Body of pancreas (tissue), 4 donors: Measurements from ENCODE around the gene RNF5. TPM values are rescaled to one million over a fixed set of nuclear protein-coding genes. Genes with fewer than 3 reads are reported as not detected.

Source experiments
- ATAC-seq: fragments of 150-250 bp; one replicate; pipeline ENCODE4 v1.9.1; 2016
- DNase-seq, 4 donors: peaks; one replicate each; pipeline ENCODE4 v3.0.0-alpha.2; 2019
- H3K27ac ChIP-seq, 4 donors: fragments of 200-600 bp; sonication (generic); 1 replicate in 3 of 4; 2 replicates in 1 of 4; pipeline versions ENCODE4 v1.5.1 to v1.6.1; 2016 to 2019; ENCODE audit warnings: mild to moderate bottlenecking in 1 of 4, mixed read lengths in 1 of 4, moderate library complexity in 1 of 4
- H3K27me3 ChIP-seq, 2 donors: fragments of 200-600 bp; sonication (generic); one replicate each; pipeline ENCODE4 v1.6.0; 2016; ENCODE audit warnings: mild to moderate bottlenecking in 1 of 2
- H3K36me3 ChIP-seq, 2 donors: fragments of 200-600 bp; sonication (generic); replicated peaks in 1 of 2; 2 replicates each; pipeline ENCODE4 v1.5.1; 2016; ENCODE audit warnings: low read depth in 2 of 2; ENCODE audit not compliant: insufficient read depth in 1 of 2
- H3K4me1 ChIP-seq: fragments of 200-600 bp; sonication (generic); one replicate; pipeline ENCODE4 v1.6.0; 2016
- H3K4me3 ChIP-seq, 2 donors: fragments of 200-600 bp; sonication (generic); 1 replicate in 1 of 2; 2 replicates in 1 of 2; pipeline ENCODE4 v1.5.1; 2016 to 2019
- H3K9me3 ChIP-seq, 3 donors: fragments of 200-600 bp; sonication (generic); 1 replicate in 2 of 3; 2 replicates in 1 of 3; pipeline ENCODE4 v1.5.1; 2016
- POLR2A ChIP-seq, 3 donors: fragments of 450-650 bp; IDR thresholded peaks; one replicate each; pipeline ENCODE4 v1.6.1; 2016; ENCODE audit warnings: antibody characterized with exemption in 3 of 3, mild to moderate bottlenecking in 2 of 3
- WGBS, 2 donors: methylation state at CpG; one replicate each; pipeline ENCODE4 v1.1.5; 2017; 5-methylcytosine and 5-hydroxymethylcytosine counted together
- intact Hi-C: fragments of 100-400 bp; cut with DNase I; formaldehyde crosslinking; loops from one replicate; pipeline ENCODE4 v1.15.1; 2023
- total RNA-seq, 2 donors: library from RNA; depleted of rRNA; stranded (reverse); fragments of >200 nt; gene quantifications; one replicate each; pipeline ENCODE4 v1.1.0, GENCODE V29; 2016
- TF ChIP-seq, protein P1 (sequence below), 7 experiments: fragments of 450-650 bp in 4 of 7; fragments of 200-600 bp in 3 of 7; sonication (generic) in 3 of 7; IDR thresholded peaks; one replicate each; pipeline ENCODE4 v1.5.1; 2016 to 2019; ENCODE audit warnings: antibody characterized with exemption in 7 of 7

The RNF5 gene
- total RNA-seq, 2 donors from 2014 or later, result 34.0 to 62.0 TPM

DNA sequence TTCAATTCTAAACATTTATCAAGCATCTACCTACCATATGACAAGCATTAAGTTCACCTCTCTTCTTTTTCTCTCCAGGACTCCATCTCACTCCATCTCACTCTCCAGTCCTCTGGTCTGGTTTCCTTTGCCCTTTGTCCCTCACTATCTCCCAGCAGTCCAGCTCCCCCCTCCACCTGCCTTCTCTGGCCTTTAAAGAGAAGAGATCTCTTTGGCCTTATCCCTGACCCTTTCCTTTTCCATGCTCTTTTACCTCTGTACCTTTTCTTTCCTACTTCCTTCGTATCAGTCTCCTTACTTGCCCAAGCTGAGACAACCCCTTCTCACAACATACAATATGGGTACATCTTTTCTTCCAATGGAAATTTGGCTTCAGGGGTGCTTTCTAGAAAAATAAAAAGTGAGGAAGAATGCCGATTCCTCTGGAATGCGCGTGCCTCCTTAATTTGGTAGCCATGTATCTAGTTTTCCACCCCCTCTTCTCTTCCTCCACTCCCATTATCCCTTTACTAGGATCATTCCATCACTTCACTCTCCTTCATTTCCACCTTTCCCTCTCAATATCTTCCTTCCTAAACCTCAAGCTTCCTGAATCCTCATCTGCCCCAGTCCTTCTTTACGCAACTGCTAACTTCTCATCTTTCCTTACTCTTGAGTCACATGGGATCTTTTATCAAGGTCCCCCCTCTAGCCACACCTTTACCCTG, 1.6 kb upstream of the RNF5 start:
- H3K4me3 ChIP-seq, result no peak overlapping the region
- DNase-seq (no peak), ATAC-seq (no peak)
- H3K36me3 ChIP-seq, result no peaks in the 10 kb centered on the region
- H3K27me3 ChIP-seq, result no peaks in the 10 kb centered on the region
- peak overlapping the region; percentile 81 to 94 (median 85) for H3K27ac ChIP-seq
- intact Hi-C loops, result no loop called here
- H3K4me1 ChIP-seq, result peaks cover 41% of the 10 kb centered on the region
- no peaks in the 10 kb centered on the region for H3K9me3 ChIP-seq
- 13 to 23% methylated on average over 5 of the region's 5 CpGs for WGBS, 2 donors
- TF ChIP-seq, protein P1, sequence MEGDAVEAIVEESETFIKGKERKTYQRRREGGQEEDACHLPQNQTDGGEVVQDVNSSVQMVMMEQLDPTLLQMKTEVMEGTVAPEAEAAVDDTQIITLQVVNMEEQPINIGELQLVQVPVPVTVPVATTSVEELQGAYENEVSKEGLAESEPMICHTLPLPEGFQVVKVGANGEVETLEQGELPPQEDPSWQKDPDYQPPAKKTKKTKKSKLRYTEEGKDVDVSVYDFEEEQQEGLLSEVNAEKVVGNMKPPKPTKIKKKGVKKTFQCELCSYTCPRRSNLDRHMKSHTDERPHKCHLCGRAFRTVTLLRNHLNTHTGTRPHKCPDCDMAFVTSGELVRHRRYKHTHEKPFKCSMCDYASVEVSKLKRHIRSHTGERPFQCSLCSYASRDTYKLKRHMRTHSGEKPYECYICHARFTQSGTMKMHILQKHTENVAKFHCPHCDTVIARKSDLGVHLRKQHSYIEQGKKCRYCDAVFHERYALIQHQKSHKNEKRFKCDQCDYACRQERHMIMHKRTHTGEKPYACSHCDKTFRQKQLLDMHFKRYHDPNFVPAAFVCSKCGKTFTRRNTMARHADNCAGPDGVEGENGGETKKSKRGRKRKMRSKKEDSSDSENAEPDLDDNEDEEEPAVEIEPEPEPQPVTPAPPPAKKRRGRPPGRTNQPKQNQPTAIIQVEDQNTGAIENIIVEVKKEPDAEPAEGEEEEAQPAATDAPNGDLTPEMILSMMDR (IDR thresholded peaks at IDR 0.05), result no peak
- no peak for TF ChIP-seq POLR2A (IDR thresholded peaks at IDR 0.05)

DNA sequence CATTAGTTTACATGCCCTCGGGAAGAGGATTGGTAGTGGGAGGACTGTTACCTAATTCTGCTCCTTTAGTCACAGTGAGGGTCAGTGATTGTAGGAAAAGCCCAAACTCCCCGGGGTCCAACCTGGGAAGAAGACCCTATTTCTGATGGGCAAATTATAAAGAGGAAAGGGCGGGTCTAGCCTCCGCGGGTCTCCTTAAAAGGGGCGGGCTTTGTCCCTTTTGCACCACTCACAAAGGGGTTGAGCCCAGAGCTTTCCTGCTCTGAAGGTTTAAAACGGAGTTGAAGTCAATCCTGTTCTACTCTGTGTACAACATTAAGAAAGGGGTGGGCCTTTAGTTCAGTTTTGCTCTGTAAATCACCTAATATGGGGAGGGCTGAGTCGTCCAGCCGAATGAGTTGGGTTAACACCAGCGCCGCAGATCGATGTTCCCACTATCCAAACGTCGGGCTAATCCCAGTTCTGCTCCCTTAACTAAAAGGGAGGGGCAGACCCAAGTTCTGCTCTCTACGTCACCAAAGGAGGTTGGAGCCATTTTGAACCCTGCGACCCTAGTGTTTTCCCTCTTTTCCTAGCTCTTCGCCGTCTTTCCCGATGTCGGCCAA, 920 bp upstream of the RNF5 start:
- WGBS, 2 donors, result 0% methylated on average over 20 of the region's 20 CpGs
- ATAC-seq, result peak; percentile 0
- no peaks in the 10 kb centered on the region for H3K27me3 ChIP-seq
- no peaks in the 10 kb centered on the region for H3K9me3 ChIP-seq
- intact Hi-C loops, result no loop called here
- peak overlapping the region; percentile 81 to 94 (median 85) for H3K27ac ChIP-seq
- H3K4me1 ChIP-seq, result peaks cover 41% of the 10 kb centered on the region
- DNase-seq, result no peak
- H3K4me3 ChIP-seq, result no peak overlapping the region
- H3K36me3 ChIP-seq, result no peaks in the 10 kb centered on the region
- TF ChIP-seq POLR2A (IDR thresholded peaks at IDR 0.05), result peak in 2 of 3 donors; percentile 35 to 47
- TF ChIP-seq, protein P1 (IDR thresholded peaks at IDR 0.05), result no peak

DNA sequence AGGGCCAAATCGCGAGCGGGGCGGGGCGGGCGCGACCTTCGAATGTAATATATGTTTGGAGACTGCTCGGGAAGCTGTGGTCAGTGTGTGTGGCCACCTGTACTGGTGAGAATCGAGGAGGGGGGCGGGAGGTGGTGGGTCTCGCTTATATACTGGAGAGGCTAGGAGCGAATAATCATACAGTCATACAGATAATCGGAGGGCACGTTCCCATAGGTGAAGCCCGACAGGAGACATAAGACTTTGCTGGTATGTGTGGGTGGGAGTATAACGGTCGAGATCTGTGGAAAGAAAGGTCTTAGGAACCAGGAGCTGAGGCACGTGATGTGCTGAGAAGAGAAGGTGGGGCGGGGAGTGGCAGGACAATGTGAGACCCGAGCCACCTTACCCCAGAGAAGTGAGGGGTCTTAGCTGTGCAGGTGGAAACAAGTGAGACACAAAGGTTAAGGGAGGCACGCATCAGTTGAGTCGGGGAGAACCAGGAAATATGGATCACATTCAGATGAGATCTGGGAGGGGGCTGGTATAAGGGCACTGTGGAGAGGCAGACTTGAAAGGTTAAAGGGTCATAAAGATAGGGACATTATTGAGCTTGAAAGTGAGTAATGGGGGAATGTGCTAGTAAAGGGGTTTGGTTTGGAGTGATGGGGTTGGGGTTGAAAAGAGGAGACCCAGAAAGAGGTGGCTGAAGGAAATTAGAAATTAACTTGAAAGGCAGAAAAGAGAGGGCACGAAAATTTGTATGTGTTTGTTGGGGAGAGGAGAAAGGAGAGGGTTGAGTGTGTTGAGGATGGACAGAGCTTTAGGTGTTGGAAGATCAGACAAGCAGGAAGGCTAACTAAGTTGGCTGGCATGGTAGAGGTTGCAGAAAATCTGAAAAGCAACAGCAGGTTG, 589 bp downstream of the RNF5 start:
- Histone ChIP-seq H3K9me3 (no peaks in the 10 kb centered on the region), H3K27me3 (no peaks in the 10 kb centered on the region), H3K4me3 (peak overlapping the region; percentile 24 to 52), H3K27ac (peak overlapping the region; percentile 81 to 94 (median 85)), H3K36me3 (peaks cover 0 to 4% of the 10 kb centered on the region in 2 donors), H3K4me1 (peaks cover 41% of the 10 kb centered on the region)
- no peak for DNase-seq
- TF ChIP-seq, protein P1 (IDR thresholded peaks at IDR 0.05), result peak in 1 of 7 experiments; percentile 4
- TF ChIP-seq POLR2A (IDR thresholded peaks at IDR 0.05), result no peak
- intact Hi-C loops, result no loop called here
- WGBS, 2 donors, result 3 to 4% methylated on average over 15 to 24 of the region's 24 CpGs
- ATAC-seq, result no peak

DNA sequence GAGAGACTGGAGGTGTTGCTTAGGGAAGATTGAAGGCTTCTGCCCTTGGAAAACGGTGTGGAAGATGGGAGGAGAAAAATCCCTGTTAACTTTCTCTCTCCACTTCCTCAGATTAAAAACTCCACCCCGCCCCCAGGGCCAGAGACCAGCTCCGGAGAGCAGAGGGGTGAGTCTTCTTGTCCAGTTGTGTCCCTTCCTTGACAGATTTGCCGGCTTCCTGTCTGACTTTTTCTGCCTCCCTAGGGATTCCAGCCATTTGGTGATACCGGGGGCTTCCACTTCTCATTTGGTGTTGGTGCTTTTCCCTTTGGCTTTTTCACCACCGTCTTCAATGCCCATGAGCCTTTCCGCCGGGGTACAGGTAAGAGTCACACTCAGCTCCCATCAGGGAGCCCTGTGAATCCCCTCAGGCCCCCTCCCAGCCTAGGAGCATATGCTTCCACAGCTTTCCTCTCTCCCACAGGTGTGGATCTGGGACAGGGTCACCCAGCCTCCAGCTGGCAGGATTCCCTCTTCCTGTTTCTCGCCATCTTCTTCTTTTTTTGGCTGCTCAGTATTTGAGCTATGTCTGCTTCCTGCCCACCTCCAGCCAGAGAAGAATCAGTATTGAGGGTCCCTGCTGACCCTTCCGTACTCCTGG, 1.7 kb downstream of the RNF5 start:
- H3K27ac ChIP-seq, result no peak overlapping the region
- DNase-seq, result no peak
- no peak for TF ChIP-seq POLR2A (IDR thresholded peaks at IDR 0.05)
- TF ChIP-seq, protein P1 (IDR thresholded peaks at IDR 0.05), result no peak

More for the DNA sequence above, 1.7 kb downstream of the RNF5 start:
- Histone ChIP-seq H3K9me3 (no peaks in the 10 kb centered on the region), H3K4me3 (no peak overlapping the region), H3K27me3 (no peaks in the 10 kb centered on the region), H3K36me3 (peaks cover 0 to 4% of the 10 kb centered on the region in 2 donors), H3K4me1 (peaks cover 37% of the 10 kb centered on the region)
- WGBS, 2 donors, result 72 to 73% methylated on average over 10 of the region's 10 CpGs
- no peak for ATAC-seq
- intact Hi-C loops, result no loop called here
